Muscle layer of colon (tissue), 2 donors: ENCODE results near the gene RAB5A.
"Not testable (repeated sequence)": the region's sequence is repeated elsewhere in the genome, so short reads cannot be mapped to it uniquely, and the experiment has no call there.

ENCODE experiments used
- H3K27ac ChIP-seq: one replicate; pipeline ENCODE4 v1.7.0; 2013; ENCODE audit warnings: low read depth, mild to moderate bottlenecking, low read length, moderate library complexity
- H3K27me3 ChIP-seq, 2 donors: one replicate each; pipeline ENCODE4 v1.7.0; 2013; ENCODE audit warnings: low read length in 2 of 2, mild to moderate bottlenecking in 2 of 2; ENCODE audit not compliant: insufficient read depth in 2 of 2, control insufficient read depth in 1 of 2
- H3K36me3 ChIP-seq: one replicate; pipeline ENCODE4 v1.7.0; 2013; ENCODE audit warnings: mild to moderate bottlenecking, low read length; ENCODE audit not compliant: insufficient read depth
- H3K4me1 ChIP-seq: one replicate; pipeline ENCODE4 v1.7.0; 2013; ENCODE audit warnings: mild to moderate bottlenecking, low read length; ENCODE audit not compliant: insufficient read depth
- H3K4me3 ChIP-seq, 2 donors: one replicate each; pipeline ENCODE4 v1.7.0; 2013; ENCODE audit warnings: low read length in 2 of 2, low read depth in 1 of 2, mild to moderate bottlenecking in 1 of 2, moderate library complexity in 1 of 2
- H3K9ac ChIP-seq: one replicate; pipeline ENCODE4 v1.7.0; 2013; ENCODE audit warnings: low read length
- H3K9me3 ChIP-seq: one replicate; pipeline ENCODE4 v1.7.0; 2013; ENCODE audit warnings: mild to moderate bottlenecking, low read length
- donor health status: abdominal sarcoma.
- donor health status: Adenocarcinoma of cecum.

The RAB5A gene, protein sequence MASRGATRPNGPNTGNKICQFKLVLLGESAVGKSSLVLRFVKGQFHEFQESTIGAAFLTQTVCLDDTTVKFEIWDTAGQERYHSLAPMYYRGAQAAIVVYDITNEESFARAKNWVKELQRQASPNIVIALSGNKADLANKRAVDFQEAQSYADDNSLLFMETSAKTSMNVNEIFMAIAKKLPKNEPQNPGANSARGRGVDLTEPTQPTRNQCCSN

DNA sequence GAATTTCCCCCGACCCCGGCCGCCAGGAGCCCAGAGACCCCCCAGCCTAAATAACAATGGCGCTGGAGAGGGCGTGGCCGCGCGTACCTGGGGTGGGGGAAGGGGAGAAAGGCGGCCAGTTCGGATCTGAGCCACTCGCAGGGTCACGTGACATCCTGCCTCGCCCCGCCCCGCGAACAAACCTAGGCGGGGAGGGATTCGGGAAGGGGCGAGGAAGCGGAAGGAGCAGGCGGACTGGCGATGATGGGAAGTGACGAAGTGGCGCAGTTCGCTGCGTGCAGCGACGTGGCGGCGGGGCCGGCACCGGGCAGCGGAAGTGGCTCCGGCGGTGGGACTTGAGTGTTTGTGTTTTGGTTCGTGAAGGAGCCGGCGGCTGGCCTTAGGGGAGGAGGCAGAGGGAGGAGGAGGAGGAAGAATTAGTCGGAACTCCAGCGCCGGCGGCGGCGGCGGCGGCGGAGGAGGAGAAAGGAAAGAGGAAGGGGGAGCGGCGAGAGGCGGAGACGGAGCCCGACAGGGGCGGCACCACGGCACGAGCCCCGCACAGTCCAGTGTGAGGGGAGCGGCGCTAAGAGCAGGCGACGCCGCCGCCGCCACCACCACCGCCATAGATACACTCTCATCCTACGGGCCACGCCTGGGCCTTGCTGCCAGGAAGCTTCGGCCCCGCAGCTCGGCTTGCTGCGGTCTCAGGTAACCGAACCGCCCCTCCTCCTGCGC is at the start of gene RAB5A:
RAB5A (plus strand) TSS at position 266 of the 717 bp plus-strand sequence. CDS start 3,802 bp downstream, outside the sequence.
- Histone ChIP-seq H3K4me3 (peak within 1 kb of the TSS; percentile 61 to 85), H3K27ac (peak within 1 kb of the TSS; percentile 90), H3K9me3 (no peaks in the 10 kb centered on the region), H3K4me1 (peaks cover 12% of the 10 kb centered on the region), H3K36me3 (peaks cover 7% of the 10 kb centered on the region), H3K27me3 (no peaks in the 10 kb centered on the region), H3K9ac (peak within 1 kb of the TSS; percentile 92)

DNA sequence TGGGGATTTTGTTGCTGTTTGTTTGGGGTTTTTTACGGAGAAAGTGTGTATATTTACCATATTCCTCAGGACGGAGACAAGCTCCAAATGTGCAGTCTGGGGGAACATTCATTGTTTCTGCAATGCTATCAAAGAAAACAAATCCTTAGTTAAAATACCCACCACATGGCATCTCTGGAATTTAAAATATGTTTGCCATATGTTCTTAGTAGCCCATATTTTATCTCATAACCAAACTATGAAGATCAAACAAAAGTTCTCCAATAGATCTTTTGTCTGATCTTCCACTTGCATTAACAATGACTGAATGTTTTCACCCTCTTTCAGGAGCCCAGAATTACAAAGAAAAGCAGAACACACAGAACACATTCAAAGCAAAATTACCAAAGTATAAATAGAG is 48.2 kb upstream of the RAB5A start:
- no peaks in the 10 kb centered on the region for H3K4me1 ChIP-seq
- no peaks in the 10 kb centered on the region for H3K36me3 ChIP-seq
- H3K9me3 ChIP-seq, result no peaks in the 10 kb centered on the region
- no peaks in the 10 kb centered on the region for H3K27me3 ChIP-seq
- H3K4me3 ChIP-seq, result no peak overlapping the region
- no peak overlapping the region for H3K9ac ChIP-seq
- no peak overlapping the region for H3K27ac ChIP-seq

DNA sequence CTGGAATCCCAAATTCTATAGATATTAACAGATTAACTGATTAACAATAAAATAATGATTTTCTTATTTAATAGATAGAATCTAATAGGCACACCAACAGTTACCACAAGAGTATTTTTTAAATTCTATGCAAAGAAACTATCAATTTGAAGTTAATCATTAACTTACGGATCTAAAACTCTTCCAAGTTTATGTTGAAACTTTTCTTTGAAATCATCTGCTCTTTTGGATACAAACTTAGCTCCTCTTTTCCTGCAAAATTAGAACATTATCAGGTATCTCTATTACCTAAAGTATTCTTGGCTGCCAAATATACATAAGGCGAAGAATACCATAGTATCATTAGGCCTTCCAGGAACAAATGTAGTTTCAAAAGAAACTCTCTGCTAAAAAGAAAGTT is 47.6 kb upstream of the RAB5A start:
- Histone ChIP-seq H3K9me3 (no peaks in the 10 kb centered on the region), H3K27me3 (no peaks in the 10 kb centered on the region), H3K36me3 (no peaks in the 10 kb centered on the region), H3K9ac (no peak overlapping the region), H3K4me3 (no peak overlapping the region), H3K4me1 (no peaks in the 10 kb centered on the region), H3K27ac (no peak overlapping the region)

DNA sequence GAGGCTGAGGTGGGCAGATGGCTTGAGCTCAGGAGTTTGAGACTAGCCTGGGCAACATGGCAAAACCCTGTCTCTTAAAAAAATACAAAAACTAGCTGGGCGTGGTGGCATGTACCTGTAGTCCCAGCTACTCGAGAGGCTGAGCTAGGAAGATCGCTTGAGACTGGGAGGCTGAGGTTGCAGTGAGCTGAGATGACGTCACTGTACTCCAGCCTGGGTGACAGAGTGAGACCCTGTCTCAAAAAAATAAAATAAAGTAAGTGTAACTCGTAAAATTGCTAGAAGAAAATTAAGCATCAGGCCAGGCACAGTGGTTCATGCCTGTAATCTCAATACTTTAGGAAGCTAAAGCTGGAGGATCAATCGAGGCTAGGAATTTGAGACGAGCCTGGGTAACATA is 47.1 kb upstream of the RAB5A start:
- H3K9me3 ChIP-seq, H3K4me3 ChIP-seq, H3K27me3 ChIP-seq, H3K27ac ChIP-seq, H3K4me1 ChIP-seq, H3K36me3 ChIP-seq, H3K9ac ChIP-seq: not testable (repeated sequence)

DNA sequence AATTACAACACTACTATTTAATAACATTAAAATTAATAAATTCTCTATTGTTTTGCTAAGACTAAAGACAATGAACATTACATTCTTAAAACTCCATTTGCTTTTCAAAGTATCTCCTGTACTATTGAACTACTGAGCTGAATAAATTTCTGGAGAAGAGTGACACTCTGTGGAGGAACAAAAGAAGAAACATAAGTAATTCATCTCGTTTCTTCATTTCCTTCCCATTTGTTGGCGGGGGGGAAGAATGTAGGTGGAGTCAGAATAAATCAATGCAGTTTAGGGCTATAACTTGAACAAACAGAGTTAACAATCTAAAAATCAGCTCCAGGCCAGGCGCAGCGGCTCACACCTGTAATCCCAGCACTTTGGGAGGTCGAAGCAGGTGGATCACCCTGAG is 45.6 kb upstream of the RAB5A start:
- no peak overlapping the region for H3K27ac ChIP-seq
- H3K9ac ChIP-seq, result no peak overlapping the region
- no peaks in the 10 kb centered on the region for H3K4me1 ChIP-seq
- no peaks in the 10 kb centered on the region for H3K27me3 ChIP-seq
- H3K4me3 ChIP-seq, result no peak overlapping the region
- no peaks in the 10 kb centered on the region for H3K9me3 ChIP-seq
- no peaks in the 10 kb centered on the region for H3K36me3 ChIP-seq

DNA sequence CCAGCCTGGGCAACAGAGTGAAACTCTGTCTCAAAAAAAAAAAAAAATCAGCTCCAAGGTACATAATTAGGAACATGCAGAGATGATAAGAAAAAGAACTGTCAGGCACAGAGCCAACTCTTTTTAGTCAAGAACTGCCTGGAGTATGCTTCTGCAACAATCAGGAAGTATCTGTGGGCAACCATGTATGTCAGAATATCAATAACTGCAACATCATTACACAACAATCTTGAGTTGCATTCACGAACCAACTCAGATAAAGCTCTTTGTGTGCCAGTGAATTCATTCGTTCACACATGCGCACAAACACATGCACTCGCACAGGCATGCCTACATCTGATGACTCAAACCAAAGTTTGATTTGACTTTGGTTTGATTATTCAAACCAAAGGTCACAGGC is 45.0 kb upstream of the RAB5A start:
- H3K27me3 ChIP-seq, result no peaks in the 10 kb centered on the region
- H3K9ac ChIP-seq, result no peak overlapping the region
- H3K4me1 ChIP-seq, result no peaks in the 10 kb centered on the region
- H3K27ac ChIP-seq, result no peak overlapping the region
- H3K4me3 ChIP-seq, result no peak overlapping the region
- no peaks in the 10 kb centered on the region for H3K36me3 ChIP-seq
- H3K9me3 ChIP-seq, result no peaks in the 10 kb centered on the region

DNA sequence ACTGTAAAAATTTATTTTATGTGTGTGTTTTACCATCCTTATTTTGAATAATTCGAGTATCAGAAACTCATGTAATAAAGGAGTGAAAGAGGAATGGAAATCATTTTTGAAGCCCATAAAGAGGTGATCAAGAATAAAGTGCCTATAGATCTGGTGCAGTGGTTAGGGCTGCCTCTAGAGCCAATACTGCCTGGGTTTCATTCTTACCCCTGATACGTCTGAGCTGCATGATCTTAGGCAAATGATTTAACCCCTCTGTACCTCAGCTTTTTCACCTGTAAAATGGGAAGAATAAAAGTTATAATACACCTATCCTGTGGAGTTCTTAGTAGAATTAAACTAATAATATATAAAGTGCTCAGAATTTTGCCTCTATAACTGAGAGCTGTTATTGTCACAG is 43.2 kb upstream of the RAB5A start:
- no peak overlapping the region for H3K27ac ChIP-seq
- no peaks in the 10 kb centered on the region for H3K9me3 ChIP-seq
- H3K36me3 ChIP-seq, result no peaks in the 10 kb centered on the region
- H3K4me3 ChIP-seq, result no peak overlapping the region
- H3K4me1 ChIP-seq, result no peaks in the 10 kb centered on the region
- H3K27me3 ChIP-seq, result no peaks in the 10 kb centered on the region
- no peak overlapping the region for H3K9ac ChIP-seq

DNA sequence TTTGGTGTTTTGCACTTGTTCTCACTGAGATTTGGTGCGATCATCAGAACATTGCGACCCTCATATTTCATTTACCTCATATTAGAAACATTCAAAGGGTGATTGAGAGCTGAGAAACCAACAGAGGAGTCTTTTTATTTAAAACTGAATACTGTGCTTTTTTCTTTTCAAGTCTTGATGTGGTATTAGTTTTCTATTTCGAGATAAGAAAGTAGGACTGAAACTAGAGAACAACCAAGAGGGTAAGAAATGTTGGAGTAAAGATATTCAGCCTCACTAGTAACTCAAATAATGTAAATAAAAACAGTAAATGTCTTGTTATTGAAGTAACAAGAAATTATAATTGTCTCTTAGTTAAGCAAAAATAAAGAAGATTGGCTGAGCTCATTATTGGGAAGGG is 39.4 kb upstream of the RAB5A start:
- Histone ChIP-seq H3K9ac (no peak overlapping the region), H3K36me3 (no peaks in the 10 kb centered on the region), H3K27me3 (no peaks in the 10 kb centered on the region), H3K9me3 (no peaks in the 10 kb centered on the region), H3K27ac (no peak overlapping the region), H3K4me1 (no peaks in the 10 kb centered on the region), H3K4me3 (no peak overlapping the region)

DNA sequence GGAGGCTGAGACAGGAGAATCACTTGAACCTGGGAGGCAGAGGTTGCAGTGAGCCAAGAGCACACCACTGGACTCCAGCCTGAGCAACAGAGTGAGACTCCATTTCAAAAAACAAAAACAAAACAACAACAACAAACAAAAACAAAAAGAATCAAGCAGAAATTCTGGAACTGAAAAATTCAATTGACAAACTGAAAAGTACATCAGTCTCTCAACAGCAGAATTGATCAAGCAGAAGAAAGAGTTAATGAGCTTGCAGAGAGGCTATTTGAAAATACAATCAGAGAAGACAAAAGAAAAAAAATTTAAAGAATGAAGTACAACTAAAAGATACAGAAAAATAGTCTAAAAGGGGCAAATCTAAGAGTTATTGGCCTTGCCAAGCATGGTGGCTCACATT is 35.4 kb upstream of the RAB5A start:
- Histone ChIP-seq H3K4me1 (no peaks in the 10 kb centered on the region), H3K36me3 (no peaks in the 10 kb centered on the region), H3K9ac (no peak overlapping the region), H3K27me3 (no peaks in the 10 kb centered on the region), H3K4me3 (no peak overlapping the region), H3K9me3 (no peaks in the 10 kb centered on the region), H3K27ac (no peak overlapping the region)

DNA sequence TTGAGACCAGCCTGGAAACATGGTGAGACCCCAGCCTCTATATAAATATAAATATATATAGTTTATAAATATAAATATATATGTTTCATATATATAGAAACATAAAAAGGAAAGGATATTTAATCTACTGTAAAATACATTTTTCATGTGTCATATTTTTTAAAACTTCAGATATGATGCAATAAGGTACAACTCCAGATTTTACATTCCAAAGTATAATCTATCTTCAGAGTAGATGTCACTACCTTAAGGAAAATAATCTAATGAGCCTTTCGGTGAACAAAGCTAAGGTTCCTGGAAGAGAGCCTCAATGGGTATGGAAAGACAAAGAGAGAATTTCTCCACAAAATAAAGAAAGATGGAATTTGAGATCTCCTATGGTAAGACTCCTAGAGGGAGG is 29.7 kb upstream of the RAB5A start:
- Histone ChIP-seq H3K4me1 (no peaks in the 10 kb centered on the region), H3K36me3 (no peaks in the 10 kb centered on the region), H3K9ac (no peak overlapping the region), H3K27me3 (no peaks in the 10 kb centered on the region), H3K4me3 (no peak overlapping the region), H3K9me3 (no peaks in the 10 kb centered on the region), H3K27ac (no peak overlapping the region)

DNA sequence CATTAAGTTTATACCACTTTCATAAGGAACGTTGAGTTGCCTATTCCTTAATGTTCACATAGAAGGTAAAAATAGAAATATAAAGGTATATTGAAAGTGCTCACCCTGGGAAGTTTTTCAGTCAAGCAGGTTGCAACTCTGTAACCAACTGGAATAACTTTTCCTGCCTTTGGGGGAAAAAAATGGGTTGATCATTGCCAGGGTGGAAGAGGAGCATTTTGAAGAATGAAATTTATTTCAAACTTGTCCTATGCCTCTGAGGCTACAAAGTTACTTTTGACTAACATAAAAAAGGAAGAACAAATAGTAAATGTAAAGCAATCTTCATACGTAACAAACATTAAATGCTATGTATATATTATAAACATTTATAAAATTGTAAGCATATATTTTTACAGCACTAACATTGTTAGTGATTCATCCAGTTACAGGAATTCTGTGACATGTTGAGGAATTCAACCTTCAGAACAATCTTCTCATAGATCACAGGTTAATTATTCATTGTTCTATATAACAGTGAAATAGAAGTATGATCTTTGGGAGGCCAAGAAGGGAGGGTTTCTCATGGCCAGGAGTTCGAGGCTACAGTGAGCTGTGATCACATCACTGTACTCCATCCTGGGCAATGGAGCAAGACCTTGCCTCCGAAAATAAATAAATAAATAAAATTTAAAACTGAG is 26.4 kb upstream of the RAB5A start:
- no peak overlapping the region for H3K9ac ChIP-seq
- no peak overlapping the region for H3K27ac ChIP-seq
- no peaks in the 10 kb centered on the region for H3K27me3 ChIP-seq
- H3K9me3 ChIP-seq, result no peaks in the 10 kb centered on the region
- H3K4me3 ChIP-seq, result no peak overlapping the region
- H3K36me3 ChIP-seq, result no peaks in the 10 kb centered on the region
- H3K4me1 ChIP-seq, result no peaks in the 10 kb centered on the region
